ENCODE results near the gene GOLGA8H.
"Not testable (repeated sequence)": the region's sequence is repeated elsewhere in the genome, so short reads cannot be mapped to it uniquely, and the experiment has no call there.

The GOLGA8H gene

GRCh38 chr15:30603796-30604195, at the start of gene GOLGA8H:
GOLGA8H (plus strand) TSS chr15:30604028; CDS start chr15:30604126, 98 bp downstream.
- FAIRE-seq; DNase-seq (ENCODE audit: insufficient read length, low spot score): not testable (repeated sequence)

- not testable (repeated sequence) for FAIRE-seq; DNase-seq (ENCODE audit: insufficient read length, low spot score)
Observed at GRCh38 chr15:30566949-30567348, 36.9 kb upstream of the GOLGA8H start.

GRCh38 chr15:30573012-30573491, 30.8 kb upstream of the GOLGA8H start:
- FAIRE-seq; DNase-seq (ENCODE audit: insufficient read length, low spot score): not testable (repeated sequence)

- FAIRE-seq: not testable (repeated sequence)
Observed at GRCh38 chr15:30579394-30579970, 24.3 kb upstream of the GOLGA8H start.

GRCh38 chr15:30580716-30581115, 23.1 kb upstream of the GOLGA8H start:
- DNase-seq (ENCODE audit: insufficient read length, low spot score); FAIRE-seq: not testable (repeated sequence)

More at GRCh38 chr15:30579394-30579970, 24.3 kb upstream of the GOLGA8H start:
- DNase-seq (ENCODE audit: insufficient read length, low spot score): not testable (repeated sequence)

- not testable (repeated sequence) for FAIRE-seq
- TF ChIP-seq CTCF (IDR thresholded peaks at IDR 0.05; ENCODE audit: insufficient read depth, missing control alignments): peak; percentile 19
Observed at GRCh38 chr15:30598953-30599352, 4.9 kb upstream of the GOLGA8H start.

GRCh38 chr15:30612271-30612670, 8.4 kb downstream of the GOLGA8H start:
- not testable (repeated sequence) for FAIRE-seq; DNase-seq (ENCODE audit: insufficient read length, low spot score)

More at GRCh38 chr15:30598953-30599352, 4.9 kb upstream of the GOLGA8H start:
- DNase-seq (ENCODE audit: insufficient read length, low spot score): not testable (repeated sequence)

- DNase-seq (ENCODE audit: insufficient read length, low spot score): not testable (repeated sequence)
- TF ChIP-seq CTCF (IDR thresholded peaks at IDR 0.05; ENCODE audit: insufficient read depth, missing control alignments): peak; percentile 11
- peak; percentile 77 for FAIRE-seq
Observed at GRCh38 chr15:30621342-30621741, 17.5 kb downstream of the GOLGA8H start.

- DNase-seq (ENCODE audit: insufficient read length, low spot score) (peak; percentile 21), FAIRE-seq (peak; percentile 21)
Observed at GRCh38 chr15:30625436-30626193, 21.8 kb downstream of the GOLGA8H start, which contains the start of gene ARHGAP11B. ARHGAP11B (plus strand) TSS chr15:30626128.

- DNase-seq (ENCODE audit: insufficient read length, low spot score); FAIRE-seq: not testable (repeated sequence)
Observed at GRCh38 chr15:30626194-30626565, 22.4 kb downstream of the GOLGA8H start.

GRCh38 chr15:30626632-30627031, 22.8 kb downstream of the GOLGA8H start:
- not testable (repeated sequence) for DNase-seq (ENCODE audit: insufficient read length, low spot score); FAIRE-seq

Measured in D721Med (cell line).